ENCODE measurements around the gene KPNB1. TPM values are rescaled to one million over a fixed set of nuclear protein-coding genes. Genes with fewer than 3 reads are reported as not detected.
"Not testable (repeated sequence)": the region's sequence is repeated elsewhere in the genome, so short reads cannot be mapped to it uniquely, and the experiment has no call there.

Gene KPNB1
- total RNA-seq, 1 donor from 2014 or later, result 642 TPM

GRCh38 chr17:47676199-47676472 lies 26.4 kb downstream of the KPNB1 start:
- Mint-ChIP-seq H3K4me3 (no peak overlapping the region), H3K36me3 (ENCODE audit: low read depth) (peaks cover 32% of the 10 kb centered on the region), H3K27me3 (ENCODE audit: low read depth) (no peaks in the 10 kb centered on the region), H3K27ac (ENCODE audit: unreplicated experiment) (no peak overlapping the region), H3K9me3 (no peaks in the 10 kb centered on the region), H3K4me1 (no peaks in the 10 kb centered on the region)
- DNase-seq (ENCODE audit: low read depth, low spot score), result no peak
- TF ChIP-seq CTCF (conservative IDR thresholded peaks at IDR 0.05), result no peak

GRCh38 chr17:47676510-47677165 lies 26.9 kb downstream of the KPNB1 start:
- Mint-ChIP-seq H3K27me3 (ENCODE audit: low read depth) (no peaks in the 10 kb centered on the region), H3K9me3 (no peaks in the 10 kb centered on the region), H3K4me3 (no peak overlapping the region), H3K4me1 (no peaks in the 10 kb centered on the region), H3K27ac (ENCODE audit: unreplicated experiment) (no peak overlapping the region), H3K36me3 (ENCODE audit: low read depth) (peaks cover 32% of the 10 kb centered on the region)
- DNase-seq (ENCODE audit: low read depth, low spot score), result no peak
- TF ChIP-seq CTCF (conservative IDR thresholded peaks at IDR 0.05), result no peak

- no peak for TF ChIP-seq CTCF (conservative IDR thresholded peaks at IDR 0.05)
- H3K36me3 Mint-ChIP-seq (ENCODE audit: low read depth), result peaks cover 44% of the 10 kb centered on the region
- H3K27me3 Mint-ChIP-seq (ENCODE audit: low read depth), result no peaks in the 10 kb centered on the region
- H3K9me3 Mint-ChIP-seq, result no peaks in the 10 kb centered on the region
- no peak for DNase-seq (ENCODE audit: low read depth, low spot score)
- no peak overlapping the region for H3K27ac Mint-ChIP-seq (ENCODE audit: unreplicated experiment)
- H3K4me3 Mint-ChIP-seq, result no peak overlapping the region
- H3K4me1 Mint-ChIP-seq, result no peaks in the 10 kb centered on the region
Observed at GRCh38 chr17:47678196-47678595, 28.5 kb downstream of the KPNB1 start.

- Mint-ChIP-seq H3K27ac (ENCODE audit: unreplicated experiment) (no peak overlapping the region), H3K4me1 (peaks cover 3% of the 10 kb centered on the region), H3K4me3 (no peak overlapping the region), H3K9me3 (no peaks in the 10 kb centered on the region), H3K36me3 (ENCODE audit: low read depth) (peaks cover 56% of the 10 kb centered on the region), H3K27me3 (ENCODE audit: low read depth) (peaks cover 2% of the 10 kb centered on the region)
- TF ChIP-seq CTCF (conservative IDR thresholded peaks at IDR 0.05), result no peak
- no peak for DNase-seq (ENCODE audit: low read depth, low spot score)
Observed at GRCh38 chr17:47682138-47682537, 32.4 kb downstream of the KPNB1 start.

GRCh38 chr17:47682727-47683126 lies 33.0 kb downstream of the KPNB1 start:
- H3K36me3 Mint-ChIP-seq (ENCODE audit: low read depth), result peaks cover 52% of the 10 kb centered on the region
- not testable (repeated sequence) for DNase-seq (ENCODE audit: low read depth, low spot score); H3K27ac Mint-ChIP-seq (ENCODE audit: unreplicated experiment); H3K4me3 Mint-ChIP-seq; H3K9me3 Mint-ChIP-seq; H3K27me3 Mint-ChIP-seq (ENCODE audit: low read depth); H3K4me1 Mint-ChIP-seq

- H3K27ac Mint-ChIP-seq (ENCODE audit: unreplicated experiment), result no peak overlapping the region
- TF ChIP-seq CTCF (conservative IDR thresholded peaks at IDR 0.05), result no peak
- H3K4me3 Mint-ChIP-seq, result no peak overlapping the region
- DNase-seq (ENCODE audit: low read depth, low spot score), result no peak
- H3K9me3 Mint-ChIP-seq, result no peaks in the 10 kb centered on the region
- H3K4me1 Mint-ChIP-seq, result peaks cover 3% of the 10 kb centered on the region
- H3K36me3 Mint-ChIP-seq (ENCODE audit: low read depth), result peaks cover 46% of the 10 kb centered on the region
- peaks cover 2% of the 10 kb centered on the region for H3K27me3 Mint-ChIP-seq (ENCODE audit: low read depth)
Observed at GRCh38 chr17:47684025-47684424, 34.3 kb downstream of the KPNB1 start.
